ENCODE results near the gene OSBPL3.

Gene OSBPL3

DNA sequence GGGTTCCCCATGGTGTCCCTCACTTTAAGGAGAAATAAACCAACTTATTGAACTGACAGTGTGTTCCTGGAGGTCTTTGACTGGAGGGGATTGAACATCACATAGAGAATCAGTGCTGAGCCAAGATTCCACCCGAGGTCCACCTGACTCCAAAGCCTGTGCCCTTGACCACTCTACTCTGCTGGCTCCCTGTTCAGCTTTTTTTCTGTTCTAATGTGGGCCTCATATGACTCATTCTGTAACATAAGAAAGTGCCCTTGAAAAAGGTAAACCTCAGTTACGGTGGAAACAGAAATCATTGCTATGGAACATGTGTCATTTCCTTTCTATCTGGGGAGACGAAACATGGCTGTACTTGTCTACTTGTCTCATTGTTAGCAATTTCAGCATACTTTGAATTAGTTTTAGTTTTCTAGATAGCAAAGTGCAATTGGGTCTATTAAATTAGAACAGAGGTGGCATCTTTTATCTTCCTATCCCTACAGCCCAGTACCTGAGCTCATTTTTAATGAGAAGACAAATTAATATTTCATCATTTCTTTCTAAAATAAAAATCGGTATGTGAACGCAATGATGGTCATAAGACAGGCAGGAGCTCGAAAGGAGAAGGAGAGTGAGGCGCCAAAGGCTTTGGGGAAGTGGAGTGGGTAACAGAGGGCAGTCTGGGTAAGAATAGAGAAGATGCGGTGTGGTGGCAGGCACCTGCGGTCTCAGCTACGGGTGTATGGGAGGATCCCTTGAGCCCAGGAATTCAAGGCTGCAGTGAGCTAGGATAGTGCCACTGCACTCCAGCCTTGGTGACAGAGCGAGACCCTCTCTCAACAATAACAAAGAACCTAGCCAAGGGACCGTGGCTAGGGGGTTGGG lies 224.2 kb downstream of the OSBPL3 start:
- CTCF ChIA-PET, result interaction anchor here (1.0 to 1.3 kb wide), 4 partner anchors 36 to 338 kb away, joined by 3 to 7 read pairs (median 4); partner anchors contain the start of gene OSBPL3
- Mint-ChIP-seq H3K27me3 (peaks cover 59% of the 10 kb centered on the region), H3K9me3 (no peaks in the 10 kb centered on the region), H3K4me3 (peak overlapping the region; percentile 86), H3K27ac (peak overlapping the region; percentile 56), H3K36me3 (no peaks in the 10 kb centered on the region), H3K4me1 (peaks cover 26% of the 10 kb centered on the region)
- DNase-seq, result peak; percentile 25

DNA sequence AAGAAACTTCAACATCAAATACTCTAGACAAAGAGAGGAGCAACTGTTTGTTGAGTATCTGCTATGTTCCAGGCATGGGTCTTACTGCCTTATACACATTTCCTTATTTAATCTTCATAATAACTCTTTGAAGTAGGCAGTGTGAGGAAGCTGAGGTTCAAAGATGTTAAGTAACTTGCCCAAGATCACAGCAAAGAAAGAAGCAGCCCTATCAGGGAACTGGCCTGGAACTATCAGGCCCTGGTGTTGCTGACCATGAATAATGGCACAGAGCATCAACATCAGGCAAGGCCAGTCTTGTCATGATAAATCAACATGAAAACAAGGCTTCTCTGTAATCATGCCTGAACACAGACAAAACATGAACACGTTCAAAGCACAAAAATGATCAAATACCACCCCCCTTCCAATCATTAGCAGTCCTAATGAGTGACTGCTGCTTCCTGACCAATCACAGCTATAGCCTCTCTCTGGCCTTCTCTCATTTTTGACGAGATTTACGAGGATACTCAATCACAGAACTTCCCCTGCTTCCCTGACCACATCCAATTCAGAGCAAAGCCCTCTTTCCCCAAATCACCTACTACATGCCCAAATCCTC lies 225.0 kb downstream of the OSBPL3 start:
- DNase-seq, result no peak
- CTCF ChIA-PET, result interaction anchor here (1.3 kb wide), 1 partner anchor 57 kb away, joined by 7 read pairs; no protein-coding TSS in a partner anchor
- Mint-ChIP-seq H3K27me3 (peaks cover 60% of the 10 kb centered on the region), H3K4me3 (no peak overlapping the region), H3K4me1 (peaks cover 26% of the 10 kb centered on the region), H3K9me3 (no peaks in the 10 kb centered on the region), H3K36me3 (no peaks in the 10 kb centered on the region), H3K27ac (no peak overlapping the region)

DNA sequence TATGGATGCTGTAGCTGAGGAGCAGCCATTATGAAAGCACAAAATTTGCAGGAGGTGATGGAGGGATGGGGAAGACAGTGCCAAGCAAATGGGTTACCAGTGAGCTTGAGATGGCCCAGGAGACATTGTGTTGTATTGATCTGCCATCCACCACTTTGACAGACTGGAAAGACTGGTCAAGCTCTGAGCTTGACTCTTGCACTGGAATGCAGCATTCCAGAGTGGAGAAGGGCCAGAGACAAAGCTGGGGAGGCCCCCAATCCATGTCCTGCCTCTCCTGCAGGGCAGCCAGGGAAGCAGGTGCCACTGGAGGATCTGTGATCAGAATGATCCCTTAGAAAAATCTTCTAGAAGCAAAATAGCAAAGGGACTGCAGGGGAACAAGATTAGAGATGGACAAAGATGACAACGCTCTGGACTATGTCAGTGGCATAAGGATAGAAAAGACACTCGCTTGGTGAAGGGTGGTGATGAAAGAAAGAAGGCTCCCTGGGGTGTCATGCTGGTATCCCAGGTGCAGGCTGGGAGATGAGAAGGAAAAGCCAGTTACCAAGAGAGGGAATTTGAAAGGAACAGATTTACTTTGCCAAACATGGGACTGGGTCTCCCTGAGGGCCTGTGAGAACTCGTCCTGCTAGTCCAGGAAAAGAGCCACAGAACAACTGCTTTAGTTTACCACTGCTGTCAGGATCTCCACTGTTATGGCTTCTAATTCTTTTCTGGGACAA lies 227.7 kb downstream of the OSBPL3 start:
- CTCF ChIA-PET, result no interaction called here
- Mint-ChIP-seq H3K27ac (no peak overlapping the region), H3K4me1 (peaks cover 22% of the 10 kb centered on the region), H3K9me3 (no peaks in the 10 kb centered on the region), H3K27me3 (peaks cover 36% of the 10 kb centered on the region), H3K4me3 (no peak overlapping the region), H3K36me3 (no peaks in the 10 kb centered on the region)
- no peak for DNase-seq

DNA sequence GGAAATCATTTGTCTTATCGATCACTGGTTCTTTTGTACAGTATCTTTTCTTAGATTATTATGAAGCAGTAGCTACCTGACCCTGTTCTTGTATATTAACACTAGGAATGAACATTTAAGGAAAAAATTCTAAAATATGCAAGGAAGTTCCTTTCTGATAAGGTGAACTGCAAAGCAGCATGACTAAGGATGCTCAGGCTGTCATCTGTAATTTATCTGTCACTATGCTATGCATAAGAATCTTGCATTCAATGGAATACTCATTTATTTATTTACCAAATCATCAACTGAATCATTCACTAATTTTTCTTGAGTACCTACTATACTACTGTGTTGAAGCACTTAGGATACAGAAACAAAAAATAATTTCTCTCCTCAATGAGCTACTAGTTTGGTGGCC lies 228.5 kb downstream of the OSBPL3 start:
- H3K27me3 Mint-ChIP-seq, result peaks cover 33% of the 10 kb centered on the region
- no peak overlapping the region for H3K4me3 Mint-ChIP-seq
- peaks cover 19% of the 10 kb centered on the region for H3K4me1 Mint-ChIP-seq
- no peaks in the 10 kb centered on the region for H3K36me3 Mint-ChIP-seq
- no peak for DNase-seq
- no peaks in the 10 kb centered on the region for H3K9me3 Mint-ChIP-seq
- CTCF ChIA-PET, result interaction anchor here (0.7 to 1.4 kb wide), 2 partner anchors 61 to 341 kb away, joined by 3 to 4 read pairs; no protein-coding TSS in a partner anchor
- no peak overlapping the region for H3K27ac Mint-ChIP-seq

DNA sequence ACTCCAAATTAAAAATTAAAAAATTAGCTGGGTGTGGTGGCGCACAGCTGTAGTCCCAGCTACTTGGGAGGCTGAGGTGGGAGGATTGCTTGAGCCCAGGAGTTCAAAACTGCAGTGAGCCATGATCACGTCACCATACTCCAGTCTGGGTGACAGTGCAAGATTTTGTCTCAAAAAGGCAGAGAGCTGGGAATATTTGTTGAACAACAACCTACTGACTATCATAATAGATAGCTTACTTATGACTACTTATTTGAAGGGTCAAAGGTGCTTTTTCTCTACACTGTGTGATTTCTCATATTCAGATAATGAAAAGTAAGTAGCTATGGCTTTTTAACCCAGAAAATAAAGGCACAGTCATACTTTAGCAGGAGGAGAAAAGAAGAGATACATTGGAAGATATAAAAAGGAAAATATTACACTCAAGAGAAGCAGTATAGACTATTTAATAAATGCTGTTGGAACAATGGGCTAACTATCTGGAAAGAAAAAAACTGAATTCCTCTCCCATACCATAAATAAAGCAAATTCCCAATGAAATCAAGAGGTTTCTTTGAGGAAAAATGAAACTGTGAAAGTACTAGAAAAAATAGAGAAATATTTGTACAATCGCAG lies 229.4 kb downstream of the OSBPL3 start:
- H3K4me1 Mint-ChIP-seq, result peaks cover 9% of the 10 kb centered on the region
- no peak overlapping the region for H3K4me3 Mint-ChIP-seq
- H3K27ac Mint-ChIP-seq, result no peak overlapping the region
- no peaks in the 10 kb centered on the region for H3K9me3 Mint-ChIP-seq
- no peaks in the 10 kb centered on the region for H3K36me3 Mint-ChIP-seq
- no peak for DNase-seq
- CTCF ChIA-PET, result interaction anchor here (1.4 kb wide), 1 partner anchor 62 kb away, joined by 4 read pairs; no protein-coding TSS in a partner anchor
- H3K27me3 Mint-ChIP-seq, result peaks cover 23% of the 10 kb centered on the region

DNA sequence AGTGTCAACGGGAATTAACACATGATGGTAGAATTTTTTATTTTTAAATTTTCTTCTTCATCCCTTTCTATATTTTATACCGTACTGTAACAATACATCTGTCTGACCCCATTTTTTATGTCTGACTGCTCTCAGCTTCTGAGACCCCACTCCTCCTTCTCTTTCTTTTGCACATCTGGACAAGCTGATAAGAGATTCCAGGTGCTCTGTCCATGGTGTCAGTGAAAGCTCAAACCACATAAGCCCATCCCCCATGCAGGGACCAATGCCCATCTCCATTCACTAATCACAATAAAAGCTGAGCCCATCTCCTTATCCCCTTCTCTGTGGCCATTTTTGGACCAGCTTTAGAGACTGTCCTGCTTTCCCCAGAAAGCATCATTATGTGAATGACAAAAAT lies 231.5 kb downstream of the OSBPL3 start:
- no peak overlapping the region for H3K4me3 Mint-ChIP-seq
- H3K27ac Mint-ChIP-seq, result no peak overlapping the region
- no peaks in the 10 kb centered on the region for H3K9me3 Mint-ChIP-seq
- CTCF ChIA-PET, result interaction anchor here (0.5 kb wide), 1 partner anchor 726 kb away, joined by 3 read pairs; no protein-coding TSS in a partner anchor
- peaks cover 18% of the 10 kb centered on the region for H3K27me3 Mint-ChIP-seq
- no peak for DNase-seq
- no peaks in the 10 kb centered on the region for H3K36me3 Mint-ChIP-seq
- no peaks in the 10 kb centered on the region for H3K4me1 Mint-ChIP-seq

Measured in activated naive CD4-positive, alpha-beta T cell treated with anti-CD3 and anti-CD28 coated beads, Interleukin-2, amount 10 ng/mL, durations not matched to agents 7 days and 5 days (primary cell).